ENCODE measurements around the gene EIF4E2.

DNA sequence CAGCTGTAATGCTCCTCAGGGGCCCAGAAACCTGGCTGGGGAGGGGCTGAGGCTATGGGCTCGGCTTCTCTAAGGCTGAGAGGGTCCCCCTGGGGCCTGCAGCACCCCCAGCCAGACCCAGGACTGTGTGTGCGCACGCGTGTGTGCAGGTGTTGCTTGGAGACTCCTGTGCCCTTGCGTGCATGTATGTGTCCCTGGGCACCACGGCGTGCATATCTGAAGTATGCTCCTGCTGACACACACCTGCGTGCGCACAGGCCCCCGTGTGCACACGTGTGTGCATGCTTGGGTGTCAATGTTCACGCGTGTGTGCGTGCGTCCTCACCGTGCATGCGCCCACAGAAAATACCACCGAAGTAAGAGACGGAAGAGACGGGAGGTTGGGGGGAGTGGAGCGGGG lies 48.0 kb upstream of the EIF4E2 start:
- TF ChIP-seq KDM1A (CRISPR knock-in tag; IDR thresholded peaks at IDR 0.05) (no peak), ZNF776 (CRISPR knock-in tag; IDR thresholded peaks at IDR 0.05) (no peak)

Measured in HepG2 (cell line).